SKM-1 (cell line): ENCODE results near the gene TAOK3.
"Not testable (repeated sequence)": the region's sequence is repeated elsewhere in the genome, so short reads cannot be mapped to it uniquely, and the experiment has no call there.

Experiments used
- DNase-seq: peaks from one replicate; lab custom pipeline; 2025; ENCODE audit not compliant: unreplicated experiment; lab: John Stamatoyannopoulos, UW

TAOK3 gene

DNA sequence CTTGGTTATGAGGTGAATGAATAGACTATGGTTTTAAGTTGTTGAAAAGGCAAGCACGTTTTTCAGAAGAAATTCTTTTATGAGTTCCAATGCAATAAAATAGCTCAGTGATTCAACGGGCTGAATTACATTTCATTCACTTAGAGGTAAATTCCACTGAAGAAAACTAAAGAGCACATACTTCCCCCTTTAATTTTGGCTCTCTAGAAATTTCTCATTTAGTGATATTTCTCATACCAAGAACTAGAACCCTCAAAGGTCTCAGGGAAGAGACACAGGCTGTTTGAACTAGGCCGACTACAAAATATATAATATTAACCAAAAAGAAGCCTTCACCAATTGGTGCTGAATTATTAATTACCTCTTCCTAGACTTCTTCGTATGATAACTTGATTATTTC lies 68.6 kb downstream of the TAOK3 start:
- DNase-seq, result no peak

DNA sequence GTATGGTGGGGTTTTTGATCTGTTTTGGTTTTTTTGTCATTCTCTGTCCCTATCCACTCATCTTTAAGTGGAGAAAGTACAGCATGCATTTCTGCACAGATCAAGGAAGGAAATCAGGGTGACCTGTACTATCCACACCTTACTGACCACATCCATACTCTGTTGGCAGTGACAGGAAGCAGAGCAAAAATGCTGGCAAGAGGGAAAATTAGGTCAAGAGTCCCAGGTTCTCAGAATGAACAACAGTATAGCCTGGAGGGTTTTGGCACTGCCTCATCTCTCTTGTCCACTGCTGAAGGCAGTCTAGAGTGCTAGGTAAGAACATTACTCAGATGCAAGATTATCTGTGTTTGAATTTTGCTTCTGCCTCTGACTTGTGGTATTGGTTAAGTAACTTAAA lies 70.7 kb downstream of the TAOK3 start:
- DNase-seq, result no peak

GRCh38 chr12:118299791-118300460 lies 72.8 kb downstream of the TAOK3 start:
- DNase-seq, result no peak

DNA sequence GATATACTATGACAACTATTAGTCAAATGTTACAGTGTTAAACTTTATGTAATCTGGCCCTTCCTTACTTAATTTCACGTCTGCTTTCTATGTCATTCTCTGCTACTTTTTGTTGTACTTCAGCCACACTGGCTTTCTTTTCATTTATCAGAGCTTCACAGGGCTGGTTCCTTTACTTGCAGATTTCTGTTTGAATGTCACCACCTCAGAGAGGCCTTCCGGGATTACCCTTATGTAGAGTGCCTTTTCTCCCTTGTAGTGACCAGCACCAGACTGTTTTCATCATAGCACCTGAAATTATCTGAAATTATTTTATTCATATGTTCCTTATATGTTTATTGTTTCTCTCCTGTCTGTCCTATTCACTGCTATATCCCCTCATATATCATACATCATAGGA lies 75.4 kb downstream of the TAOK3 start:
- DNase-seq, result no peak

DNA sequence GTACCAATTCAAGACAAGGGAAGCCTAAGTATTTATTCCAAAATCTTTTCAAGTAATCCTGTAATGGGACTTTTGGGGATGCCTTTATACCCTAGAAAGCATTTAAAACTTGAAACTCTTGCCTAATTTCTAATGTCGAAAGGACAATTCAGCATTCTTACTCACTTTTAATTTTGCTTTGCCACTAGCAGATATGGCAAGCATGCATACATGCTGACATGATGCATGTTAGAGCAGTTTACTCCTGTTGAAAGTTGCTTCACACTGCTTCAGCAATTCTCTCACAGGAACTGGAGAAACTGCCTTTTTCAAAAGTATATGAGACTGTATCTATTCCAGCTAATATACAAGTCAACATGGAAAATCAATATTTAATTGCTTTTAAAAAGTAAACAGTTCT lies 79.9 kb downstream of the TAOK3 start:
- no peak for DNase-seq

DNA sequence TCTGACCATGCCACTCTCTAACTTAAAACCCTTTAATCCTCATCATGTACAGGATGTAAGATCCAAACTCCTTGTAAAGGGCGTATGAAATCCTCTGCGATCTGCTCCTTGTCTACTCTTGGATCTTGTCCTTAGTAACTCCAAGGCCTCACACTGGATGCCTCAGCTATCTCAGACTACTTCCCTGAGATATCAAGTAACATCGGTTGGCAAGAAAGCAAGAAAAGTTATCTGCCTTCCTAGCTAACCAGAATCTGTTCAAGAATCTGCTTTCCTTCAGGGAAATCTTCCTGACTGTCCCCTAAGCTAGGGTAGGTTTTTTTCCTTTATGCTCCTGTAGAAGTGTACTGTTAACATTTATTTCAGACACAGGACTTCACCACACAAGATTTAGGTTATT lies 82.6 kb downstream of the TAOK3 start:
- DNase-seq, result no peak

DNA sequence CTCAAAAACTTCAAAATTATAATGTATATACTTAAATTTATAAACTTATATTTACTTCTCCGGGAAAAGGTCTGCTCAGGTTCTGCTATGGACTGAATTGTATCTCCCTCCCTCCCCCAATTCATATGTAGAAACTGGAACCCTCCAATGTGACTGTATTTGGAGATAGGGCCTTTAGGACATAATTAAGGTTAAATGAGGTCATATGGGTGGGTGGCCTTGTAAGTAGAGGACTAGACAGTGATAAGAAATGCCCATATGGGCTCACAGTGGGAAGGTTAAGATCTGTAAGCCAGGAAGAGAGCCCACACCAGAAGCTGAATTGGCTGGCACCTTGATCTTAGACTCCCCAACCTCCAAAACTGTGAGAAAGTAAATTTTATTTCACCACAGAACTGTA lies 84.5 kb downstream of the TAOK3 start:
- DNase-seq, result no peak

DNA sequence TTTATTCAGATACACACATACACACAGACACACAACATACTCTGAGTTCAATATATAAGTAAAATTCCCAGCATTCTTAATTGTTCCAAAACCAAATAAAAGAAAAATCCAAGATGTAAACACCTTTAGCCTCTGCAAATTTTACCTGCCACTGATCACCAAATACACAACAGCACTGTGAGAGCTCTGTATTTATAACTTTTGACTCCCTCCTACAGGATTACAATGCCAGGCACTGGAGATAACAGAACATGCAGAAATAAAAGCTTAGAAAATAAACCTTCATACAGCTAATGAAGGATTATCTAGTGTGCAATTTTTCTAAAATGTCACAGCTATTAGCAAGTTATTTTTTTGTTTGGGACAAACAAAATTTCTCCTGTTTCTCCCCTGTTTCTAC lies 85.0 kb downstream of the TAOK3 start:
- DNase-seq, result no peak

GRCh38 chr12:118282767-118283166 lies 89.9 kb downstream of the TAOK3 start:
- DNase-seq, result no peak

DNA sequence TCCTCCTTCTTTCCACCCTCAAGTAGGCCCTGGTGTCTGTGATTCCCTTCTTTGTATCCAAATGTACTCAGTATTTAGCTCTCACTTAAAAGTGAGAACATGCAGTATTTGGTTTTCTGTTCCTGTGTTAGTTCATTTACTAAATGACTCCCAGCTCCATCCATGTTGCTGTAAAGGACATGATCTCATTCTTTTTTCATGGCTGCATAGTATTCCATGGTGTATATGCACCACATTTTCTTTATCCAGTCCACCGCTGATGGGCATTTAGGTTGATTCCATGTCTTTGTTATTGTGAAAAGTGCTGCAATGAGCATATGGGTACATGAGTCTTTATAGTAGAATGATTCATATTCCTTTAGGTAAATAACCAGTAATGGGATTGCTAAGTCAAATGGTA lies 94.4 kb downstream of the TAOK3 start:
- not testable (repeated sequence) for DNase-seq

GRCh38 chr12:118274066-118274465 lies 98.6 kb downstream of the TAOK3 start:
- DNase-seq, result no peak

DNA sequence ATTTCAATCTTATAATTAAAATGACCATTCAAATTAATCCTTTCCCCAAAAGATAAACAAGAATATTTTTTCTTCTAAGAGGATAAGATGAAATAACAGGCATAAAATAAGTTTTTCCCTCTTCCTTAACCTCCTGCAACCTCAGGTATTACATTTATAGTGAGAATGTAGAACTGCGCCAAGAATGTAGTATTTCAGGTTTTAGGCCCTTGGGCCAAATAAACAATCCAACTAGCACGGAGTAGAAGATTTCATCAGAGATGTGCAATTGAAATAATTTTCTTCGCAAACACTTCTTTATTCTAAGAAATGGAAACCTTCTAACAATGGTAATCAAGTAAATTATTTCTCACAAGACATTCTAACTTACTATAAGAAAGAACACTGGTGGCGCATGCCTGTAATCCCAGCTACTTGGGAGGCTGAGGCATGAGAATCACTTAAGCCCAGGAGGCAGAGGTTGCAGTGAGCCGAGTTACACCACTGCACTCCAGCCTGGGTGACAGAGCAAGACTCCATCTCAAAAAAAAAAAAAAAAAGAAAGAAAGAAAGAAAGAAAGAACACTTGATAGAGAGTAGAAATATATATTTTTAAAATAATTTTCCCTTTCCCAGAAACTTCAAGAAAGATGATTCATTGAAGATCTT lies 100.8 kb downstream of the TAOK3 start:
- no peak for DNase-seq

DNA sequence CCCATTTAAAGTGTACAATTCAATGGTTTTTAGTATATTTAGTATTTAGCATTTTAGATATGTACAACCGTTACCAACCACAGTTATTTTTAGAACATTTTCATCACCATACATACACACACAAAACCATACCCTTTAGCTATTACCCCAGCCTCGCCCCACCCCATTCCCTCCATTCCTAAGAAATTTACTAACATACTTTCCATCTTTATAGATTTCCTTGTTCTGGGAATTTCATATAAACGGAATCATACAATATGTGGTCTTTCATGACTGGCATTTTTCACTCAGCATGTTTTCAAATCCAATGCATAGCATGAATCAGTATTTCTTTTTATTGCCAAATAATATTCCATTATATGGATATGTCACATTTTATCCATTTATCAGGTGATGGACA lies 101.5 kb downstream of the TAOK3 start:
- DNase-seq, result no peak

DNA sequence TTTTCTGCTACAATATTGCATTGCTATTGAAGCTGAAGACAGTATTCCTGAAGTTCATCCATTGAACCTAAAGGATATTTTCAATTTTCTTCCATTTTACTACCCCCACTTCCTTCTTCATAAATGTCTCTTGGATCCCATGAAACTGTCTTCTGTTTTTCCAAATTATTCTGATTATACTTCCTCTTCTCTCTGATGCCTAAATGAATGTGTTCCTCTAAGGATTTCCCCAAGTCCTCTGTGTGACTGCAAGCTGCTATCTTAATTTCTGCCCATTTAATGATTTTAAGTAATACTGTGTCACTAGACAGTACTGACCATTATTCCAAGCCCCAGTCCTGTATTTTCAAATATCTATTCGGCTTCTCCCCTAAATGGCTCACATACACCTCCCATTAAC lies 102.9 kb downstream of the TAOK3 start:
- no peak for DNase-seq

- DNase-seq, result no peak
These were observed 113.6 kb downstream of the TAOK3 start for GRCh38 chr12:118259079-118259478.

GRCh38 chr12:118256352-118256751 lies 116.4 kb downstream of the TAOK3 start:
- DNase-seq, result no peak

DNA sequence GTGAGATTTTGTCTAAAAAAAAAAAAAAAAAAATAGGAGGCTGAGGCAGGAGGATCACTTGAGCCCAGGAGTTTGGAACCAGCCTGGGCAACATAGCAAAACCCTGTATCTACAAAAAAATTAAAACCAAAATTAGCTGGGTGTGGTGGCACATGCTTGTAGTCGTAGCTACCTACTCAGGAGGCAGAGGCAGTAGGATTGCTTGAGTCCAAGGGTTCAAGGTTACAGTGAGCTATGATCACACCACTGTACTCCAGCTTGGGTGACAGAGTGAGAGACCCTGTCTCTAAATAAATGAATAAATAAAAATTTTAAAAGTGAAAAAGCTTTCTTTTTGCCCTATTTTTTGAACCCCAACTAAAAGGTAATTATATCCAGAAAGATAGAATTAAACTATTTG lies 123.2 kb downstream of the TAOK3 start:
- no peak for DNase-seq

DNA sequence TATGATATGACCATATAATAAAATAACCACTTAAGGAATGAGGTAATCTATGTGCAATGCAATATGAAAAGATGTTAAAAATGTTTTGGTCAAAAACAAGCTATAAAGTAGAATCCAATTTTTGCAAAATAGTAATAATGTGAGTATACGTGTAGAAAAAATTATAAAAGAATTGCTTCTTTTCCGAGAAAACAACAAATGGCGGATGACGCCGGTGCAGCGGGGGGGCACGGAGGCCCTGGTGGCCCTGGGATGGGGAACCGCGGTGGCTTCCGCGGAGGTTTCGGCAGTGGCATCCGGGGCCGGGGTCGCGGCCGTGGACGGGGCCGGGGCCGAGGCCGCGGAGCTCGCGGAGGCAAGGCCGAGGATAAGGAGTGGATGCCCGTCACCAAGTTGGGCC lies 126.8 kb downstream of the TAOK3 start:
- not testable (repeated sequence) for DNase-seq

GRCh38 chr12:118238888-118239287 lies 133.8 kb downstream of the TAOK3 start:
- DNase-seq, result no peak

GRCh38 chr12:118237908-118238307 lies 134.8 kb downstream of the TAOK3 start:
- DNase-seq, result no peak

GRCh38 chr12:118237052-118237665 lies 135.5 kb downstream of the TAOK3 start:
- no peak for DNase-seq

GRCh38 chr12:118220702-118221101 lies 152.0 kb downstream of the TAOK3 start:
- no peak for DNase-seq

DNA sequence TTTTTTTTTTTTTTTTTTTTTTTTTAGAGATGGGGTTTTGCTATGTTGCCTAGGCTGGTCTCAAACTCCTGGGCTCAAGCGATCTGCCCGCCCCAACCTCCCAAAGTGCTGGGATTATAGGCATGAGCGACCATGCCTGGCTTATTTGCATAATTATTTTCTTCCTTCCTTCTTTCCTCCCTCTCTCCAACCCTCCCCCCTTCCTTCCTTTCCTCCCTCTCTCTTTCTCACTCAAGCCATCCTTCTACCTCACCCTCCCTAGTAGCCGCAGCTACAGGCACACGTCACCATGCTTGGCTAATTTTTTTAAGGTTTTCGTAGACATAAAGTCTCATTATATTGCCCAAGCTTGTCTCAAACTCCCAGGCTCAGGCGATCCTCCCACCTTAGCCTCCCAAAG lies 152.9 kb downstream of the TAOK3 start:
- DNase-seq, result no peak
